ENCODE measurements around the gene IL32. TPM values are rescaled to one million over a fixed set of nuclear protein-coding genes. Genes with fewer than 3 reads are reported as not detected.
A peak's percentile ranks its signal among the peaks of the same experiment; 100 is the strongest.

The IL32 gene
- total RNA-seq, 1 donor: 25.0 TPM

GRCh38 chr16:3089717-3090592 lies 24.5 kb downstream of the IL32 start:
- TF ChIP-seq CTCF (IDR thresholded peaks at IDR 0.05; ENCODE audit: insufficient read depth, low read depth, low read length): no peak
- DNase-seq (ENCODE audit: low read depth): no peak

GRCh38 chr16:3091551-3091950 lies 26.1 kb downstream of the IL32 start:
- H3K4me3 ChIP-seq (ENCODE audit: low read depth, low read length): no peak overlapping the region
- no peak for DNase-seq (ENCODE audit: low read depth)
- TF ChIP-seq CTCF (IDR thresholded peaks at IDR 0.05; ENCODE audit: insufficient read depth, low read depth, low read length): no peak

More at GRCh38 chr16:3089717-3090592, 24.5 kb downstream of the IL32 start:
- no peak overlapping the region for H3K4me3 ChIP-seq (ENCODE audit: low read depth, low read length)

- TF ChIP-seq CTCF (IDR thresholded peaks at IDR 0.05; ENCODE audit: insufficient read depth, low read depth, low read length): no peak
- DNase-seq (ENCODE audit: low read depth): no peak
- no peak overlapping the region for H3K4me3 ChIP-seq (ENCODE audit: low read depth, low read length)
Measured at GRCh38 chr16:3092501-3092941, 27.1 kb downstream of the IL32 start.

GRCh38 chr16:3094289-3095027 lies 29.0 kb downstream of the IL32 start:
- peak; percentile 57 for DNase-seq (ENCODE audit: low read depth)
- peak; percentile 76 for TF ChIP-seq CTCF (IDR thresholded peaks at IDR 0.05; ENCODE audit: insufficient read depth, low read depth, low read length)
- no peak overlapping the region for H3K4me3 ChIP-seq (ENCODE audit: low read depth, low read length)

- no peak for DNase-seq (ENCODE audit: low read depth)
- peak; percentile 39 for TF ChIP-seq CTCF (IDR thresholded peaks at IDR 0.05; ENCODE audit: insufficient read depth, low read depth, low read length)
- H3K4me3 ChIP-seq (ENCODE audit: low read depth, low read length): no peak overlapping the region
Measured at GRCh38 chr16:3095869-3096268, 30.4 kb downstream of the IL32 start.

- TF ChIP-seq CTCF (IDR thresholded peaks at IDR 0.05; ENCODE audit: insufficient read depth, low read depth, low read length): no peak
- DNase-seq (ENCODE audit: low read depth): no peak
- H3K4me3 ChIP-seq (ENCODE audit: low read depth, low read length): no peak overlapping the region
Measured at GRCh38 chr16:3096362-3096761, 30.9 kb downstream of the IL32 start.

All from fibroblast of villous mesenchyme (primary cell).